ENCODE data around the gene HEATR9.

Gene HEATR9

GRCh38 chr17:35895636-35896587, 27.2 kb upstream of the HEATR9 start:
- no peak for DNase-seq (ENCODE audit: low spot score)

DNA sequence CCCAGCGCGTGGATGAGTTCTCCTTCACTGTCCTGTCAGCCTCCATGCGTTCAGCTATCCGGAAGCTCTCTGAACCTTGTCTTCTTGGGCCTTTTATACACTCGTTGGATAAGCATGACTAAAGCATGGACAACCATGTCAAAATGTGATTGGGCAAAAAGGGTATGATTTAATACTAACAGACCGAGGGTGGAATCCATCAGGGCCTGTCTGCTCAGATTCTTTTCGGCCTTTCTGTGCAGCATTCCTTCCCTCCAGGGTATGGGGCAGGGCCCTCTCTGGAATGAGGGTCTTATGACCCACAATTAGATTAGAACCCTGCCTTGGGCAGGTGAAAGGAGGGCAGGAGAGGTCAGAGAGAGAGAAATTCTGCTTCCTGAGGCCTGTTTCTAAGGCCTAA, 25.5 kb upstream of the HEATR9 start:
- DNase-seq (ENCODE audit: low spot score) = no peak

DNA sequence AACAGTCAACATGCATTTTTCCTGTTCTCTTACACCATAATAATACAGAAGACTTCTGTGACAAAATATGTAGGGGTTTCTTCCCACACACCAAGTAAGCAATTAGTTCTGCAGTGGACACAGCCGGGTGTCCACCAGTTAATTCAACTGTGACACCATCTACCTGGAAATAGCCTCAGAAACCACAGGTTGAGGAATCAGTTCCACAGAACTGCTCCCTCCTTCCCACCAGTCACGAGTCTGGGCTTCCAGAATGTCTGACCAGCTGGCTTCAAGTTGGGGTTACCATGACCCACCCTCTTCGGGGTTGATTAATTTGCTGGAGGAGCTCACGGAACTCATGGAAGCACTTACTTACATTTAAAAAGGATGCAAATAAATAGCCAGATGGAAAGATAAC, 25.1 kb upstream of the HEATR9 start:
- no peak for DNase-seq (ENCODE audit: low spot score)

- DNase-seq (ENCODE audit: low spot score) = no peak
Measured at GRCh38 chr17:35892091-35893035, 23.7 kb upstream of the HEATR9 start.

DNA sequence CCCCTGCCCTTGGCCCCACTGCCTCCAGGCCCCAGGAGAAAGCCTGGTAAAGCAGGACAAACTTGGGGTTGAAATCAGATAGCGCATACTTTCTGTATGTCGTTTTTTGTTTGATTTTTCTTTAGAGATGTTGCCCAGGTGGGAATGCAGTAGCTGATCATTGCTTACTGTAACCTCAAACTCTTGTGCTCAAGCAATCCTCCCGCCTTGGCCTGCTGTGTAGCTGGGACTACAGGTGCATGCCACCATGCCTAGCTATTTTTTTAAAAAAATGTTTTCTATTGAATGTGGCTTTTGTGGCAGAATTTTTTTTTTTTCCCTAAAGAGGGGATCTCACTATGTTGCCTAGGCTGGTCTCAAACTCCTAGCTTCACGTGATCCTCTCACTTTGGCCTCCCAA, 22.6 kb upstream of the HEATR9 start:
- no peak for DNase-seq (ENCODE audit: low spot score)

DNA sequence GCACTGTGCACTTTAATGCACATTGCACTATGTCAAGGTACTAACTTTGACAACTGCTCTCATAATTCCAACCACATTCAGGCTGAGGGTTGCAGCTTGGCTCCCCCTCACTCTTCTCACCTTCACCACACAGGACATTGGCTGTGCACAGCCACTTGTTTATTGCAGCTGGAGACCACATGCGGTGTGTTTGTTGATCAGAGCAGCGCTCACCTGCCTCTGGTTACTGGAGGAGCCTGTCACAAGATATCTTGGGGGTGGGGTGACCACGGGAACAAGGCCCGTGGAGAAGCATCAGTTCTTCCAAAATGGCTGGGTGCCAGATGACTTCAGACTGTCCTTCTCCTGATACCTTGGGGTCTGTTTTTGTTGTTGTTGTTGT, 22.1 kb upstream of the HEATR9 start:
- no peak for DNase-seq (ENCODE audit: low spot score)

- DNase-seq (ENCODE audit: low spot score) = no peak
Measured at GRCh38 chr17:35889818-35890773, 21.4 kb upstream of the HEATR9 start.

DNA sequence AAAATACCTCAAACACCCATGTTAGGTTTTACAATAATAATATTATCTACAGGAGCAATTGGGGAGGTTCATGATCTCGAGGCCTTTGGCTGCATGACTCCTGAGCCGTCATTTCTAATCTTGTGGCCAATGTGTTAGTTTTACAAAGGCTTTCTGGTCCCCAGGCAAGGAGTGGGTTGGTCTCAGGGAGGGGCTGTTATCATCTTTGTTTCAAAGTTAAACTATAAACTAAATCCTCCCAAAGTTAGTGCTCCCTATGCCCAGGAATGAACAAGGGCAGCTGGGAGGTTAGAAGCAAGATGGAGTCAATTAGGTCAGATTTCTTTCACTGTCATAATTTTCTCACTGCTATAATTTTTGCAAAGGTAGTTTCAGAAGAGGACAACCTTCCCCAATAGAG, 20.6 kb upstream of the HEATR9 start:
- DNase-seq (ENCODE audit: low spot score) = no peak

GRCh38 chr17:35879773-35880654, 11.3 kb upstream of the HEATR9 start, which contains the start of gene CCL5:
TSS of gene CCL5 (minus strand) at chr17:35880360.
- DNase-seq (ENCODE audit: low spot score) = no peak

GRCh38 chr17:35878361-35878760, 9.7 kb upstream of the HEATR9 start:
- DNase-seq (ENCODE audit: low spot score) = peak; percentile 36

DNA sequence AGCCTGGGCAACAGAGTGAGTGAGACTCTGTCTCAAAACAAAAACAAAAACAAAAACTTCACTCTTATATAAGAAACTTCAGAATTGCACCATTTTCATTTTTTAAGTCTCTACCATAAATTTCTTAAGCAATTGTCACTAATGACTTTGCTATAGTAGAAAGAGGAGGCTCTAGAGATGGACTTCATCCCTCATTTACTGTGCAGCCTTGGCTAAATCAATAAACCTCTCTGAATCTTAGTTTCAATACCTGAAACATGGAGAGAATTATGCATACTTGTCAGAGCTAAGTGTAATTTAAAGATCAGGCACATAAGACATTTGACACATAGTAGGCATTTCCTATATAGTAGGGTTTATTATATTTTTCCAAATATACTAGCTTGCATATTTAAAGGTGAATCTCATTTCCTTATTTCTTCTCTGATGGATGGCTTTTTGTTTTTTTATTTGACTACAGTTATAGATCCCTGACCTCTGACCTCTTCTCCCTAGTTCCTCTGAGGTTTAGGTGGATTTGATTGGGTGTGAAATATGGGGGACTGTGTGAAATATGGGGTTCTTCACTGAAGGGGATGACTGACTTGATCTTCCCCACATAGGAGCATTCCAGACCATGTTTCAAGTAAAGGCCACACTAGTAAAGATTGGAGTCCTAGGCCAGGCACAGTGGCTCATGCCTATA, 8.8 kb upstream of the HEATR9 start:
- DNase-seq (ENCODE audit: low spot score) = no peak

- DNase-seq (ENCODE audit: low spot score) = no peak
Measured at GRCh38 chr17:35876534-35876933, 7.8 kb upstream of the HEATR9 start.

DNA sequence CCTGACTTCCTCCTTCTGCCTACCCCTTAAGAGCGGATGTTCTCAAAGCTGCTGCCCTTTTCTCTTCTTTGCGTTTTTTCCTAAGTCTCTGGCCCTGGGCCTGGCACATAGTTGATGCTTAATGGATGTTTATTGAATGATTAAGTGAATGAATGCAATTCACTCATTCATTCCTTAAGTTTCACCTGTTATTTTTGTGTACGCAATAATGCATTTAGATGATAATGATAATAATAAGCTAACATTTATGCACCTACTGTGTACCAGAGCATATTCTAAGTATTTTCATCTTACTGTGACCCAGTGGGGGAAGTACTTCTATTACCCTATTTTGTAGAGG, 7.1 kb upstream of the HEATR9 start:
- no peak for DNase-seq (ENCODE audit: low spot score)

GRCh38 chr17:35875072-35875799, 6.5 kb upstream of the HEATR9 start:
- DNase-seq (ENCODE audit: low spot score) = no peak

GRCh38 chr17:35872196-35872980, 3.7 kb upstream of the HEATR9 start:
- DNase-seq (ENCODE audit: low spot score) = no peak

GRCh38 chr17:35870906-35871819, 2.5 kb upstream of the HEATR9 start:
- DNase-seq (ENCODE audit: low spot score) = no peak

DNA sequence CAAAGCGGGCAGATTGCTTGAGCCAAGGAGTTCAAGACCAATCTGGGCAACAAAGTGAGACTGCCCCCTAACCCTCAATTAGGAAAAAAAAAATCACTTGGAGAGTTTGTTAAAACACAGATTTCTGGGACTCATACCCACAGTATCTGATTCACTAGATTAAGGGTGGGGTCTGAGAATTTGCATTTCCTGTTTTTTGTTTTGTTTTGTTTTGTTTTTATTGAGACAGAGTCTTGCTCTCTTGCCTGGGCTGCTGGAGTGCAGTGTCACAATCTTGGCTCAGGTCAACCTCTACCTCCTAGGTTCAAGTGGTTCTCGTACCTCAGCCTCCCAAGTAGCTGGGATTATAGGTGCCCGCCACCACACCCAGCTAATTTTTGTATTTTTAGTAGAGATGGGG, 1.1 kb downstream of the HEATR9 start:
- DNase-seq (ENCODE audit: low spot score) = no peak

All from SW480 (cell line).